GM08714 (cell line): ENCODE results near the gene MACF1.
A peak's percentile ranks its signal among the peaks of the same experiment; 100 is the strongest.

ENCODE experiments used
- H3K4me3 ChIP-seq: fragments of 200-500 bp; sonication (Bioruptor generic); 2 replicates; pipeline ENCODE4 v1.5.1; 2014; ENCODE audit warnings: mild to moderate bottlenecking, low read length, inconsistent platforms
- ZNF274 ChIP-seq: IDR thresholded peaks from 2 replicates; pipeline ENCODE4 v1.6.1; 2012; ENCODE audit warnings: mild to moderate bottlenecking, low read depth, low read length

MACF1 gene

GRCh38 chr1:39397487-39397886 is 193.0 kb downstream of the MACF1 start:
- TF ChIP-seq ZNF274, result no peak
- H3K4me3 ChIP-seq, result no peak overlapping the region

GRCh38 chr1:39398278-39399021 is 194.0 kb downstream of the MACF1 start:
- TF ChIP-seq ZNF274, result no peak
- no peak overlapping the region for H3K4me3 ChIP-seq

- H3K4me3 ChIP-seq, result no peak overlapping the region
- no peak for TF ChIP-seq ZNF274
Observed at GRCh38 chr1:39401106-39401505, 196.6 kb downstream of the MACF1 start.

GRCh38 chr1:39404876-39405275 is 200.4 kb downstream of the MACF1 start:
- H3K4me3 ChIP-seq, result no peak overlapping the region
- TF ChIP-seq ZNF274, result no peak

GRCh38 chr1:39405358-39405757 is 200.9 kb downstream of the MACF1 start:
- TF ChIP-seq ZNF274, result no peak
- no peak overlapping the region for H3K4me3 ChIP-seq

- TF ChIP-seq ZNF274, result no peak
- H3K4me3 ChIP-seq, result no peak overlapping the region
Observed at GRCh38 chr1:39406533-39407450, 202.3 kb downstream of the MACF1 start.

- TF ChIP-seq ZNF274, result no peak
- H3K4me3 ChIP-seq, result peak overlapping the region; percentile 76; the same call in 1 of the 2 replicates
Observed at GRCh38 chr1:39407510-39407895, 203.0 kb downstream of the MACF1 start.

GRCh38 chr1:39407896-39408640 is 203.6 kb downstream of the MACF1 start:
- no peak for TF ChIP-seq ZNF274
- H3K4me3 ChIP-seq, result peak overlapping the region; percentile 76; the same call in 1 of the 2 replicates

- no peak for TF ChIP-seq ZNF274
- H3K4me3 ChIP-seq, result peak overlapping the region; percentile 89
Observed at GRCh38 chr1:39408641-39409054, 204.2 kb downstream of the MACF1 start.

- TF ChIP-seq ZNF274, result no peak
- peak overlapping the region; percentile 89 for H3K4me3 ChIP-seq
Observed at GRCh38 chr1:39409055-39409816, 204.7 kb downstream of the MACF1 start.

GRCh38 chr1:39410915-39411436 is 206.5 kb downstream of the MACF1 start:
- no peak overlapping the region for H3K4me3 ChIP-seq

GRCh38 chr1:39411526-39412478 is 207.3 kb downstream of the MACF1 start:
- H3K4me3 ChIP-seq, result no peak overlapping the region
- TF ChIP-seq ZNF274, result no peak

More at GRCh38 chr1:39410915-39411436, 206.5 kb downstream of the MACF1 start:
- no peak for TF ChIP-seq ZNF274
